ENCODE data around the gene CEP128. TPM values are rescaled to one million over a fixed set of nuclear protein-coding genes. Genes with fewer than 3 reads are reported as not detected.
"Not testable (repeated sequence)": the region's sequence is repeated elsewhere in the genome, so short reads cannot be mapped to it uniquely, and the experiment has no call there.

CEP128 gene
- total RNA-seq, 4 donors from 2014 or later = 0.82 to 3.6 (median 1.6) TPM

DNA sequence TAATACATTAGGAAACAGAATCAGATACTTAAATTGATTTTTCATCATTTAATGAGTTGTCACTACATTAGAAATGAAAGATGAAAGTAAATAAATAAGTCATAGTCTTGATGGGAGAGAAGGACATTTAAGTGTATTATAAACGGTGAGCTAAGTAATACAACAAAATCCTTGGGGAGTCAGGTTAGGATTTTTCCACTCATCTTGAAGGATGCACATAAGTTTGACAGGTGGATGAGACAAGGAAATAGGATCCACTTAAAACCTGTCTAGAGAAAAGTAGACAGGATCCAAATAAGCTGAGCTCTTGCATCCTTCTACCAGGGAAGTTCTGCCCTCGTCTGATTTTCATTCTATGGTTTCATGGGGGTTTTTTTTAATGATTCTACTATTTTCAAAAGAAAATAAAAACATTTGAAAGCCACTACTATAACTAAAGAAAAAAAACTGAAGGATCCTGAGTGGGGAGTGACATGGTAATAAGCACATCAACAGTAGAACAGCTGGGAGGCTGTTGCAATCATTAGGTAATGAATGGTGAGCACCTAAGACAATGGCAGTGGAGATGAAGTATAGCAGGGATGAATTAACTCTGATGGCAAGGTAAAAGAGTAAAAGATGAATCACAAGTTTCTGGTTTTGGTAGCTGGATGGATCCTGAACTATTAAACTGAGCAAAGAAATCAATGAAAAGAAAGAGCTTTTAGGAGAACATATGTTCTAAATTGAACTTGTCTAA is 17.0 kb downstream of the CEP128 start:
- no peak overlapping the region for H3K4me3 ChIP-seq
- no peak overlapping the region for H3K27ac ChIP-seq
- DNase-seq (no peak), ATAC-seq (no peak)
- no peaks in the 10 kb centered on the region for H3K4me1 ChIP-seq
- no peaks in the 10 kb centered on the region for H3K36me3 ChIP-seq
- intact Hi-C loops (cut with DNase I; ENCODE audit: low total_unique reads) = no loop called here
- in situ Hi-C loops (cut with MboI; ENCODE audit: low sequenced_read_pairs in 4 of 4) = no loop called here
- H3K27me3 ChIP-seq = no peaks in the 10 kb centered on the region
- H3K9me3 ChIP-seq = no peaks in the 10 kb centered on the region
- TF ChIP-seq POLR2A (IDR thresholded peaks at IDR 0.05) = no peak
- TF ChIP-seq, protein P1, sequence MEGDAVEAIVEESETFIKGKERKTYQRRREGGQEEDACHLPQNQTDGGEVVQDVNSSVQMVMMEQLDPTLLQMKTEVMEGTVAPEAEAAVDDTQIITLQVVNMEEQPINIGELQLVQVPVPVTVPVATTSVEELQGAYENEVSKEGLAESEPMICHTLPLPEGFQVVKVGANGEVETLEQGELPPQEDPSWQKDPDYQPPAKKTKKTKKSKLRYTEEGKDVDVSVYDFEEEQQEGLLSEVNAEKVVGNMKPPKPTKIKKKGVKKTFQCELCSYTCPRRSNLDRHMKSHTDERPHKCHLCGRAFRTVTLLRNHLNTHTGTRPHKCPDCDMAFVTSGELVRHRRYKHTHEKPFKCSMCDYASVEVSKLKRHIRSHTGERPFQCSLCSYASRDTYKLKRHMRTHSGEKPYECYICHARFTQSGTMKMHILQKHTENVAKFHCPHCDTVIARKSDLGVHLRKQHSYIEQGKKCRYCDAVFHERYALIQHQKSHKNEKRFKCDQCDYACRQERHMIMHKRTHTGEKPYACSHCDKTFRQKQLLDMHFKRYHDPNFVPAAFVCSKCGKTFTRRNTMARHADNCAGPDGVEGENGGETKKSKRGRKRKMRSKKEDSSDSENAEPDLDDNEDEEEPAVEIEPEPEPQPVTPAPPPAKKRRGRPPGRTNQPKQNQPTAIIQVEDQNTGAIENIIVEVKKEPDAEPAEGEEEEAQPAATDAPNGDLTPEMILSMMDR (IDR thresholded peaks at IDR 0.05 in 4 of 5, conservative IDR thresholded peaks at IDR 0.05 in 1 of 5) = no peak

- Histone ChIP-seq H3K4me3 (no peak overlapping the region), H3K36me3 (no peaks in the 10 kb centered on the region), H3K27ac (no peak overlapping the region), H3K9me3 (no peaks in the 10 kb centered on the region), H3K27me3 (no peaks in the 10 kb centered on the region), H3K4me1 (no peaks in the 10 kb centered on the region)
- TF ChIP-seq, protein P1 (IDR thresholded peaks at IDR 0.05 in 4 of 5, conservative IDR thresholded peaks at IDR 0.05 in 1 of 5) = no peak
- TF ChIP-seq POLR2A (IDR thresholded peaks at IDR 0.05) = no peak
- ATAC-seq (no peak), DNase-seq (no peak)
- in situ Hi-C loops (cut with MboI; ENCODE audit: low sequenced_read_pairs in 4 of 4) = no loop called here
- intact Hi-C loops (cut with DNase I; ENCODE audit: low total_unique reads) = no loop called here
These were observed 18.2 kb downstream of the CEP128 start for GRCh38 chr14:80923368-80923767.

DNA sequence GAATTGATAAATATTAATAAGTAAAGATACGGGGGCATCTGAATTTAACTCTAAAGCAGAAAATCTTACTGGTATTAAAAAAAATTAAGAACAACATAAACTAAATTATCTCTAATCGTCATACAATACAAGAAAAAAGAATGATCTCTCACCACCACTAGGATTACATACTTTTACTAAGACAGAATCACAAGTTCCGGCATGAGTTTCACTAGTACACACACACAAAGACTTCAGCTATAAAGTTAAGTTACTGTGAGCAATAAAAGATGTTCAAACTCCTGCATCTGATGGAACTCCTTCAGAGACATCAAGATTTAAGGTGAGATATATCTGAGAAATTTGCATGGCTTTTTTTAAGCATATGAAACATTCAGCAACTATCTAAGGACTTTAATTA is 21.9 kb downstream of the CEP128 start:
- in situ Hi-C loops (cut with MboI; ENCODE audit: low sequenced_read_pairs in 4 of 4) = no loop called here
- no peak for DNase-seq
- H3K27me3 ChIP-seq = no peaks in the 10 kb centered on the region
- H3K4me3 ChIP-seq = no peak overlapping the region
- no peaks in the 10 kb centered on the region for H3K9me3 ChIP-seq
- TF ChIP-seq POLR2A (IDR thresholded peaks at IDR 0.05) = no peak
- H3K4me1 ChIP-seq = no peaks in the 10 kb centered on the region
- H3K27ac ChIP-seq = no peak overlapping the region
- no peak for ATAC-seq
- intact Hi-C loops (cut with DNase I; ENCODE audit: low total_unique reads) = no loop called here
- peaks cover 0 to 9% of the 10 kb centered on the region in 2 donors for H3K36me3 ChIP-seq

DNA sequence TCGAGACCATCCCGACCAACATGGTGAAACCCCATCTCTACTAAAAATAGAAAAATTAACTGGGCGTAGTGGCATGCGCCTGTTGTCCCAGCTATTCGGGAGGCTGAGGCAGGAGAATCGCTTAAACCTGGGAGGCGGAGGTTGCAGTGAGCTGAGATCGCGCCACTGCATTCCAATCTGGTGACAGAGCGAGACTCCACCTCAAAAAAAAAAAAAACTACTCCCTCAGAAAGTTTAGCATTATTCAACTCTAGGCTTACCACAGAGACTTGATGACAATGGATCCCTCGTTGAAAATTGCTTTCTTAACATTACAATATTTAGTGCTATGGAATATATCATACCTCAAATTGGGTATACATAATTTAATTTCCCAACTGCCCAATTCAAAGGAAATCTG is 29.5 kb downstream of the CEP128 start:
- DNase-seq; H3K27ac ChIP-seq; H3K27me3 ChIP-seq; intact Hi-C loops (cut with DNase I; ENCODE audit: low total_unique reads); H3K4me1 ChIP-seq; ATAC-seq; H3K36me3 ChIP-seq; H3K9me3 ChIP-seq; in situ Hi-C loops (cut with MboI; ENCODE audit: low sequenced_read_pairs in 4 of 4); H3K4me3 ChIP-seq: not testable (repeated sequence)

DNA sequence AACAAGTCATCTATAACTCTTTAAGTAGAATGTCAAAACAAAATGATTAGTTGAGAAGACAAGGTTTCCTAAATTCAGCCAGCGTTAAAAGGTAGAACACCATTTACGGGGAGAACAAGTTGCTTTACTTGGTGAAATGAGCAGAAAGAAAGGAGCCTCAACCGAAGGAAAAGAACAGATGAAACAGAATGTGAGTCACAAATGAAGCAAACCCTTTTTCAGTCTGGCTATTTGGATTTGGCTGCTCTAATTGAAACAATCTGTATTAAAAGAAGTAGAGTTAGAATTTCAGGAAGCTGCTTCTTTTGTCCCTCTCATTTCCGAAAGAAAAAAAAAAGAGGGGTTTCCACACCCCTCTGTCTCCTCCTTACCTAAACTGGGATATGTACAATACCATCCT is 34.6 kb downstream of the CEP128 start:
- ATAC-seq = no peak
- no peaks in the 10 kb centered on the region for H3K36me3 ChIP-seq
- intact Hi-C loops (cut with DNase I; ENCODE audit: low total_unique reads) = no loop called here
- no peaks in the 10 kb centered on the region for H3K27me3 ChIP-seq
- no peak overlapping the region for H3K27ac ChIP-seq
- TF ChIP-seq POLR2A (IDR thresholded peaks at IDR 0.05) = no peak
- TF ChIP-seq, protein P1 (IDR thresholded peaks at IDR 0.05 in 4 of 5, conservative IDR thresholded peaks at IDR 0.05 in 1 of 5) = no peak
- DNase-seq = no peak
- H3K4me1 ChIP-seq = no peaks in the 10 kb centered on the region
- H3K9me3 ChIP-seq = no peaks in the 10 kb centered on the region
- no peak overlapping the region for H3K4me3 ChIP-seq
- in situ Hi-C loops (cut with MboI; ENCODE audit: low sequenced_read_pairs in 4 of 4) = no loop called here

- Histone ChIP-seq H3K4me1 (no peaks in the 10 kb centered on the region), H3K4me3 (no peak overlapping the region), H3K36me3 (no peaks in the 10 kb centered on the region), H3K27me3 (no peaks in the 10 kb centered on the region), H3K9me3 (no peaks in the 10 kb centered on the region), H3K27ac (no peak overlapping the region)
- intact Hi-C loops (cut with DNase I; ENCODE audit: low total_unique reads) (no loop called here), in situ Hi-C loops (cut with MboI; ENCODE audit: low sequenced_read_pairs in 4 of 4) (no loop called here)
- TF ChIP-seq POLR2A (IDR thresholded peaks at IDR 0.05) = no peak
- TF ChIP-seq, protein P1 (IDR thresholded peaks at IDR 0.05 in 4 of 5, conservative IDR thresholded peaks at IDR 0.05 in 1 of 5) = no peak
- no peak for ATAC-seq
- DNase-seq = no peak
These were observed 35.2 kb downstream of the CEP128 start for GRCh38 chr14:80906336-80906735.

Data from gastrocnemius medialis (tissue), 4 donors.